Calu3 (cell line): ENCODE results near the gene CDYL2. TPM values are rescaled to one million over a fixed set of nuclear protein-coding genes. Genes with fewer than 3 reads are reported as not detected.

ENCODE experiments used
- BruUV-seq: library from RNA; stranded (reverse); fragments of 400-500 nt; replicated peaks from 2 replicates; lab custom pipeline; 2021; lab: Mats Ljungman, UMichigan
- CTCF ChIA-PET: fragments of 300-600 bp; sonication (Branson Sonifier 250); formaldehyde crosslinking; loops from one replicate; lab custom pipeline; 2022; ENCODE audit warnings: antibody characterized with exemption; lab: Charles Lee
- DNase-seq: peaks from one replicate; pipeline ENCODE4 v3.0.0; 2022
- H3K27ac Mint-ChIP-seq: one replicate; pipeline ENCODE4 v1.8.0; 2022; ENCODE audit warnings: mixed read lengths; ENCODE audit not compliant: unreplicated experiment
- H3K27me3 Mint-ChIP-seq: one replicate; pipeline ENCODE4 v1.8.0; 2022; ENCODE audit warnings: mixed read lengths; ENCODE audit not compliant: unreplicated experiment
- H3K36me3 Mint-ChIP-seq: one replicate; pipeline ENCODE4 v1.8.0; 2022; ENCODE audit warnings: mild to moderate bottlenecking, moderate library complexity, mixed read lengths; ENCODE audit not compliant: insufficient read depth, unreplicated experiment
- H3K4me1 Mint-ChIP-seq: one replicate; pipeline ENCODE4 v1.8.0; 2022; ENCODE audit warnings: mild to moderate bottlenecking, low read depth, mixed read lengths; ENCODE audit not compliant: unreplicated experiment
- H3K4me3 Mint-ChIP-seq: one replicate; pipeline ENCODE4 v1.8.0; 2022; ENCODE audit warnings: mild to moderate bottlenecking, low read depth, moderate library complexity, mixed read lengths; ENCODE audit not compliant: unreplicated experiment
- H3K9me3 Mint-ChIP-seq: one replicate; pipeline ENCODE4 v1.8.0; 2022; ENCODE audit warnings: low read depth, mixed read lengths; ENCODE audit not compliant: unreplicated experiment
- CTCF ChIP-seq: fragments of 200-600 bp; IDR thresholded peaks from one replicate; pipeline ENCODE4 v1.8.0; 2022; ENCODE audit warnings: antibody characterized with exemption; ENCODE audit not compliant: unreplicated experiment
- intact Hi-C: fragments of 100-400 bp; cut with micrococcal nuclease; formaldehyde crosslinking; loops from one replicate; pipeline ENCODE4 v1.10.0; 2022; ENCODE audit not compliant: unreplicated experiment
- total RNA-seq: library from RNA; stranded (reverse); gene quantifications from 2 replicates; pipeline ENCODE4 v1.2.3, GENCODE V29; 2022

Gene CDYL2
- total RNA-seq, 1 experiment from 2014 or later, result 1.0 TPM

- Mint-ChIP-seq H3K27me3 (no peaks in the 10 kb centered on the region), H3K4me1 (no peaks in the 10 kb centered on the region), H3K36me3 (no peaks in the 10 kb centered on the region), H3K4me3 (no peak overlapping the region), H3K27ac (no peak overlapping the region), H3K9me3 (peaks cover 7% of the 10 kb centered on the region)
- intact Hi-C loops, result no loop called here
- BruUV-seq, result no TSS peak
- DNase-seq, result no peak
- no peak for TF ChIP-seq CTCF
- CTCF ChIA-PET, result no interaction called here
These were observed 182.4 kb downstream of the CDYL2 start for GRCh38 chr16:80622007-80622406.

- H3K27me3 Mint-ChIP-seq, result no peaks in the 10 kb centered on the region
- no peaks in the 10 kb centered on the region for H3K4me1 Mint-ChIP-seq
- no peak overlapping the region for H3K4me3 Mint-ChIP-seq
- BruUV-seq, result no TSS peak
- no peak for TF ChIP-seq CTCF
- CTCF ChIA-PET, result no interaction called here
- no peaks in the 10 kb centered on the region for H3K36me3 Mint-ChIP-seq
- intact Hi-C loops, result no loop called here
- H3K27ac Mint-ChIP-seq, result no peak overlapping the region
- no peak for DNase-seq
- peaks cover 7% of the 10 kb centered on the region for H3K9me3 Mint-ChIP-seq
These were observed 183.4 kb downstream of the CDYL2 start for GRCh38 chr16:80620736-80621605.

- Mint-ChIP-seq H3K36me3 (no peaks in the 10 kb centered on the region), H3K4me1 (no peaks in the 10 kb centered on the region), H3K27ac (no peak overlapping the region), H3K4me3 (no peak overlapping the region), H3K27me3 (no peaks in the 10 kb centered on the region), H3K9me3 (peaks cover 7% of the 10 kb centered on the region)
- CTCF ChIA-PET, result interaction anchor here (0.6 kb wide), 1 partner anchor 10 kb away, joined by 3 read pairs; no protein-coding TSS in a partner anchor
- intact Hi-C loops, result no loop called here
- TF ChIP-seq CTCF, result no peak
- peak; percentile 15 for DNase-seq
- no TSS peak for BruUV-seq
These were observed 184.6 kb downstream of the CDYL2 start for GRCh38 chr16:80619824-80620223.

- no peak overlapping the region for H3K27ac Mint-ChIP-seq
- TF ChIP-seq CTCF, result no peak
- H3K36me3 Mint-ChIP-seq, result peaks cover 2% of the 10 kb centered on the region
- H3K4me1 Mint-ChIP-seq, result no peaks in the 10 kb centered on the region
- peaks cover 6% of the 10 kb centered on the region for H3K9me3 Mint-ChIP-seq
- no peaks in the 10 kb centered on the region for H3K27me3 Mint-ChIP-seq
- CTCF ChIA-PET, result interaction anchor here (0.7 kb wide), 1 partner anchor 411 kb away, joined by 3 read pairs; no protein-coding TSS in a partner anchor
- BruUV-seq, result no TSS peak
- no peak overlapping the region for H3K4me3 Mint-ChIP-seq
- intact Hi-C loops, result no loop called here
- no peak for DNase-seq
These were observed 185.3 kb downstream of the CDYL2 start for GRCh38 chr16:80618862-80619648.
